Neuronal stem cell (in vitro differentiated cells): Measurements from ENCODE around the gene CFAP20.
A peak's percentile ranks its signal among the peaks of the same experiment; 100 is the strongest.
"Not testable (repeated sequence)": the region's sequence is repeated elsewhere in the genome, so short reads cannot be mapped to it uniquely, and the experiment has no call there.

ENCODE experiments used
- DNase-seq: peaks from one replicate; pipeline ENCODE4 v3.0.0-alpha.2; 2013; ENCODE audit warnings: low spot score
- H2AFZ ChIP-seq: one replicate; pipeline ENCODE4 v1.6.1; 2013; ENCODE audit warnings: mild to moderate bottlenecking, low read length, inconsistent platforms
- H2AK5ac ChIP-seq: 2 replicates; pipeline ENCODE4 v1.6.1; 2013; ENCODE audit warnings: low read depth, mild to moderate bottlenecking, inconsistent platforms, low read length, moderate library complexity, mixed read lengths
- H2BK120ac ChIP-seq: 2 replicates; pipeline ENCODE4 v1.6.1; 2013; ENCODE audit warnings: low read depth, mild to moderate bottlenecking, inconsistent platforms, low read length, moderate library complexity, mixed read lengths
- H2BK12ac ChIP-seq: one replicate; pipeline ENCODE4 v1.6.1; 2013; ENCODE audit warnings: low read length, inconsistent platforms
- H2BK15ac ChIP-seq: 2 replicates; pipeline ENCODE4 v1.6.1; 2013; ENCODE audit warnings: mild to moderate bottlenecking, low read length, inconsistent platforms, mixed read lengths
- H2BK5ac ChIP-seq: one replicate; pipeline ENCODE4 v1.6.1; 2013; ENCODE audit warnings: inconsistent platforms, mild to moderate bottlenecking, low read length, moderate library complexity
- H3K14ac ChIP-seq: one replicate; pipeline ENCODE4 v1.6.1; 2013; ENCODE audit warnings: low read length, inconsistent platforms
- H3K18ac ChIP-seq: 2 replicates; pipeline ENCODE4 v1.6.1; 2013; ENCODE audit warnings: low read length, inconsistent platforms
- H3K23ac ChIP-seq: 2 replicates; pipeline ENCODE4 v1.6.1; 2013; ENCODE audit warnings: low read depth, mild to moderate bottlenecking, mixed read lengths, low read length, inconsistent platforms; ENCODE audit not compliant: poor library complexity
- H3K27ac ChIP-seq: replicated peaks from 3 replicates; pipeline ENCODE4 v1.5.1; 2013; ENCODE audit warnings: low read length, inconsistent platforms
- H3K27me3 ChIP-seq, 3 experiments: 2 replicates each; pipeline ENCODE4 v1.6.1; 2013; ENCODE audit warnings: low read length in 3 of 3, mild to moderate bottlenecking in 2 of 3, inconsistent platforms in 1 of 3, low read depth in 1 of 3, mixed read lengths in 1 of 3, moderate library complexity in 1 of 3; ENCODE audit not compliant: control insufficient read depth in 3 of 3, insufficient read depth in 3 of 3
- H3K36me3 ChIP-seq, 2 donors: replicated peaks in 1 of 2; 2 replicates each; pipeline ENCODE4 v1.6.1; 2013; ENCODE audit warnings: low read length in 2 of 2; ENCODE audit not compliant: control insufficient read depth in 2 of 2, insufficient read depth in 2 of 2
- H3K4ac ChIP-seq: 2 replicates; pipeline ENCODE4 v1.6.1; 2013; ENCODE audit warnings: inconsistent platforms, mild to moderate bottlenecking, low read length, moderate library complexity
- H3K4me1 ChIP-seq, 2 donors: 1 replicate in 1 of 2; 2 replicates in 1 of 2; pipeline ENCODE4 v1.6.1; 2013; ENCODE audit warnings: low read length in 2 of 2, low read depth in 1 of 2; ENCODE audit not compliant: control insufficient read depth in 2 of 2, insufficient read depth in 1 of 2
- H3K4me2 ChIP-seq: one replicate; pipeline ENCODE4 v1.6.1; 2013; ENCODE audit warnings: mild to moderate bottlenecking, low read length, inconsistent platforms; ENCODE audit not compliant: insufficient read depth, poor library complexity, severe bottlenecking
- H3K4me3 ChIP-seq, 2 donors: 2 replicates each; pipeline ENCODE4 v1.5.1; 2013; ENCODE audit warnings: low read length in 2 of 2, mild to moderate bottlenecking in 2 of 2, inconsistent platforms in 1 of 2, moderate library complexity in 1 of 2
- H3K79me1 ChIP-seq: one replicate; pipeline ENCODE4 v1.6.1; 2013; ENCODE audit warnings: low read depth, mild to moderate bottlenecking, inconsistent platforms, low read length, moderate library complexity
- H3K9ac ChIP-seq: one replicate; pipeline ENCODE4 v1.6.1; 2013; ENCODE audit warnings: mild to moderate bottlenecking, low read depth, low read length, inconsistent platforms; ENCODE audit not compliant: poor library complexity
- H3K9me3 ChIP-seq, 2 donors: replicated peaks in 1 of 2; 2 replicates each; pipeline versions ENCODE3 to v1.6.1; 2013; ENCODE audit warnings: low read length in 2 of 2, mild to moderate bottlenecking in 2 of 2, inconsistent platforms in 1 of 2, low read depth in 1 of 2, mixed read lengths in 1 of 2, moderate library complexity in 1 of 2; ENCODE audit not compliant: control insufficient read depth in 2 of 2, insufficient read depth in 1 of 2
- H4K8ac ChIP-seq: one replicate; pipeline ENCODE4 v1.6.1; 2013; ENCODE audit warnings: low read depth, mild to moderate bottlenecking, inconsistent platforms, low read length, moderate library complexity
- H4K91ac ChIP-seq: one replicate; pipeline ENCODE4 v1.6.1; 2013; ENCODE audit warnings: low read length, low read depth, mild to moderate bottlenecking, inconsistent platforms; ENCODE audit not compliant: poor library complexity
- WGBS, 2 donors: extraction: QIAGEN DNeasy Blood & Tissue Kit; methylation state at CpG; one replicate each; pipeline ENCODE4 v1.1.7; 2013; ENCODE audit warnings: missing lambda C conversion rate in 2 of 2, mixed read lengths in 1 of 2; ENCODE audit not compliant: insufficient read length in 2 of 2, insufficient replicate concordance in 1 of 2; ENCODE audit errors: extremely low coverage in 2 of 2; 5-methylcytosine and 5-hydroxymethylcytosine counted together

The CFAP20 gene

DNA sequence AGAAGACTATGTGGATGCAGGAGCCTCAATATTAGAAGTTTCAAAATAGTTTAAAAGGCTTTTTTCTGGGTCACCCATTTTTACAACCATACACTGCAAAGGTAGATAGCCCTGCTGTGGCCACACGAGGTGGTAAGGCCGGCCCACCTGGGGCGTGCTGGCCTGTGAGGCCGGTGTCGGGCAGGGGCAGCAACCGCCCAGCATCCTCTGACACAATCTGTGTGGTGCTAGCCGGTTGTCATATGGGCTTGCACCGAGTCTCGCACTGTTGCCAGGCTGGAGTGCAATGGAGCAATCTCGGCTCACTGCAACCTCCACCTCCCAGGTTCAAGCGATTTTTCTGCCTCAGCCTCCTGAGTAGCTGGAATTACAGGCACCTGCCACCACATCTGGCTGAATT lies 44.0 kb downstream of the CFAP20 start:
- WGBS, 2 donors: no CpG with 5 or more reads among the region's 11 CpGs

DNA sequence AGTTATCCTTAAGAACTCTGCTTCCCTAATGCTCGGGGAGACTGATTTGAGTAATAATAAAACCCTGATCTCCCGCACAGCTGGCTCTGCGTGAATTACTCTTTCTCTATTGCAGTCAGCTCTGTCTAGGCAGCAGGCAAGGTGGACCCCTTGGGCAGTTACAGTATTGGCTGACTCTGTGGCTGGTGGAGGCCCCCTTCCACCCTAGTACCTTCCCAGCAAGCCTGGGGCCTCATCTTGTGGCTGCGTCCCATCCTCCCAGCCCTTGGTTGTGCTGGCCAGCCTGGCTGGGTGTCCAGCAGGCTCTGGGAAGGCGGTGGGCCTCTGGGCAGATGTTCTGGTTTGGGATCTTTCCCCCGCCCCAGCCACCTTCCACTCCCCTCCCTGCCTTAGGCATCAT lies 44.5 kb downstream of the CFAP20 start:
- Histone ChIP-seq H3K9me3 (peaks cover 0 to 8% of the 10 kb centered on the region in 2 donors), H3K18ac (no peak overlapping the region), H3K27me3 (no peaks in the 10 kb centered on the region), H2AK5ac (peak overlapping the region; percentile 56), H3K9ac (no peak overlapping the region), H2BK15ac (peak overlapping the region; percentile 33), H2BK5ac (no peak overlapping the region), H3K23ac (no peak overlapping the region), H3K4me2 (no peak overlapping the region), H3K4me1 (peaks cover 0 to 12% of the 10 kb centered on the region in 2 donors), H4K91ac (no peak overlapping the region), H3K4me3 (no peak overlapping the region), H3K14ac (no peak overlapping the region), H3K4ac (no peak overlapping the region), H3K27ac (no peak overlapping the region), H2AFZ (peak overlapping the region; percentile 64), H4K8ac (no peak overlapping the region), H3K36me3 (no peaks in the 10 kb centered on the region), H3K79me1 (no peaks in the 10 kb centered on the region), H2BK120ac (no peak overlapping the region), H2BK12ac (no peak overlapping the region)
- WGBS, 2 donors: no CpG with 5 or more reads among the region's 6 CpGs
- DNase-seq: no peak

More for the DNA sequence above, 44.0 kb downstream of the CFAP20 start:
- H2AK5ac ChIP-seq: no peak overlapping the region
- H2BK12ac ChIP-seq: no peak overlapping the region
- no peak overlapping the region for H4K8ac ChIP-seq
- H3K18ac ChIP-seq: no peak overlapping the region
- H3K4me2 ChIP-seq: no peak overlapping the region
- no peak for DNase-seq
- H2AFZ ChIP-seq: no peak overlapping the region
- H3K9ac ChIP-seq: no peak overlapping the region
- H2BK120ac ChIP-seq: no peak overlapping the region
- no peak overlapping the region for H3K4me3 ChIP-seq
- H3K79me1 ChIP-seq: no peaks in the 10 kb centered on the region
- H4K91ac ChIP-seq: no peak overlapping the region
- H2BK15ac ChIP-seq: peak overlapping the region; percentile 33
- peaks cover 0 to 12% of the 10 kb centered on the region in 2 donors for H3K4me1 ChIP-seq
- H3K27me3 ChIP-seq: no peaks in the 10 kb centered on the region
- no peaks in the 10 kb centered on the region for H3K36me3 ChIP-seq
- H3K9me3 ChIP-seq: peaks cover 0 to 8% of the 10 kb centered on the region in 2 donors
- no peak overlapping the region for H3K14ac ChIP-seq
- H3K27ac ChIP-seq: no peak overlapping the region
- H3K23ac ChIP-seq: no peak overlapping the region
- no peak overlapping the region for H2BK5ac ChIP-seq
- no peak overlapping the region for H3K4ac ChIP-seq

DNA sequence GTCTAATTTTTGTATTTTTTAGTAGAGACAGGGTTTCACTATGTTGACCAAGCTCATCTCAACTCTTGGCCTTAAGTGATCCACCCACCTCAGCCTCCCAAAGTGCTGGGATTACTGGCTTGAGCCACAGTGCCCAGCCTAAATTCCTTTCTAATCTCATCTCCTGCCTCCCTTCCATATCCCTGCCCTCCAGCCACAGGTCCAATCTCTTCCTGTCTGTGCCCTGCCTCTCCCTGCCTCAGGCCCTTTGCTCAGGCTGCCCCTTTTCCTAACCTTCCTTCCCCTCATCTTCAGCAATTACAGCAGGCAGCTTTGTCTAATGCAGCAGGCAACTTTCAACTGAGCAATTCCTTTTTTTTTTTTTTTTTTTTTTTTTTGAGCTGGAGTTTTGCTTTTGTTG lies 46.8 kb downstream of the CFAP20 start:
- Histone ChIP-seq H3K9me3 (peaks cover 0 to 4% of the 10 kb centered on the region in 2 donors), H2AFZ (no peak overlapping the region), H2AK5ac (no peak overlapping the region), H2BK5ac (no peak overlapping the region), H4K8ac (no peak overlapping the region), H3K4ac (no peak overlapping the region), H3K4me3 (no peak overlapping the region), H2BK12ac (no peak overlapping the region), H3K14ac (no peak overlapping the region), H3K9ac (no peak overlapping the region), H2BK15ac (no peak overlapping the region), H3K36me3 (no peaks in the 10 kb centered on the region), H3K27ac (no peak overlapping the region), H3K79me1 (no peaks in the 10 kb centered on the region), H3K4me2 (no peak overlapping the region), H3K18ac (no peak overlapping the region), H4K91ac (no peak overlapping the region), H3K27me3 (no peaks in the 10 kb centered on the region), H3K23ac (no peak overlapping the region), H3K4me1 (peaks cover 0 to 3% of the 10 kb centered on the region in 2 donors), H2BK120ac (no peak overlapping the region)
- no peak for DNase-seq

DNA sequence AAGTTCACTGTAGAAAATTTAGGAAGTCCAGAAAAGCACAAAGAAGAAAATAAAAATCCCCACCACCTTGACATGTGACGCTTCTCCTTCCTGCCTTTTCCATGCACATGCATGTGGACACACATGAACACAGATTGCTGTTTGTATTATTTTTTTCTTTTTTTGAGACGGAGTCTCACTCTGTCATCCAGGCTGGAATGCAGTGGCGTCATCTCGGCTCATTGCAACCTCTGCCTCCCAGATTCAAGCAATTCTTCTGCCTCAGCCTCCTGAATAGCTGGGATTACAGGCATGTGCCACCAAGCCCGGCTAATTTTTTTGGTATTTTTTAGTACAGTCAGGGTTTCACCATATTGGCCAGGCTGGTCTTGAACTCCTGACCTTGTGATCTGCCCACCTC lies 48.5 kb downstream of the CFAP20 start:
- not testable (repeated sequence) for H2BK12ac ChIP-seq, H3K27me3 ChIP-seq, H3K9ac ChIP-seq, H3K23ac ChIP-seq, H3K4ac ChIP-seq, H2BK120ac ChIP-seq, H3K4me3 ChIP-seq, H3K14ac ChIP-seq, H4K8ac ChIP-seq, H2AK5ac ChIP-seq, H3K79me1 ChIP-seq, H3K4me1 ChIP-seq, H2AFZ ChIP-seq, H2BK5ac ChIP-seq, H4K91ac ChIP-seq, H3K18ac ChIP-seq, H3K36me3 ChIP-seq, H3K4me2 ChIP-seq, H3K9me3 ChIP-seq, H3K27ac ChIP-seq, DNase-seq, H2BK15ac ChIP-seq
- no CpG with 5 or more reads among the region's 5 CpGs for WGBS, 2 donors
